Loucy (cell line): ENCODE measurements around the gene ERG28.

Source experiments
- H2AFZ ChIP-seq: fragments of 200-600 bp; sonication (generic); 2 replicates; pipeline ENCODE4 v1.6.0; 2016; ENCODE audit warnings: antibody characterized with exemption, mild to moderate bottlenecking, low read length, moderate library complexity
- H3F3A ChIP-seq: fragments of 200-600 bp; 2 replicates; pipeline ENCODE4 v1.6.0; 2016; ENCODE audit warnings: antibody characterized with exemption, low read depth, mild to moderate bottlenecking
- H3K27me3 ChIP-seq: fragments of 200-600 bp; sonication (generic); 2 replicates; pipeline ENCODE4 v1.6.1; 2014; ENCODE audit warnings: low read length, mild to moderate bottlenecking; ENCODE audit not compliant: insufficient read depth, poor library complexity, severe bottlenecking
- H3K36me3 ChIP-seq: fragments of 200-600 bp; sonication (generic); 2 replicates; pipeline ENCODE4 v1.6.1; 2016; ENCODE audit warnings: low read length; ENCODE audit not compliant: insufficient read depth
- H3K4me1 ChIP-seq: fragments of 200-600 bp; sonication (generic); 2 replicates; pipeline ENCODE4 v1.5.1; 2014; ENCODE audit warnings: low read length, mild to moderate bottlenecking; ENCODE audit not compliant: insufficient read depth, poor library complexity, severe bottlenecking
- H3K4me2 ChIP-seq: fragments of 200-600 bp; sonication (generic); 2 replicates; pipeline ENCODE4 v1.6.0; 2014; ENCODE audit warnings: antibody characterized with exemption, low read length, low read depth, mild to moderate bottlenecking; ENCODE audit not compliant: poor library complexity, severe bottlenecking
- H3K4me3 ChIP-seq: fragments of 200-600 bp; sonication (generic); 2 replicates; pipeline ENCODE4 v1.5.1; 2014; ENCODE audit warnings: low read length, mild to moderate bottlenecking, mixed read lengths; ENCODE audit not compliant: poor library complexity, severe bottlenecking
- H3K79me2 ChIP-seq: fragments of 200-600 bp; sonication (generic); 2 replicates; pipeline ENCODE4 v1.6.1; 2014; ENCODE audit warnings: low read length; ENCODE audit not compliant: insufficient read depth
- H3K9ac ChIP-seq: fragments of 200-600 bp; sonication (generic); 2 replicates; pipeline ENCODE4 v1.6.0; 2014; ENCODE audit warnings: mild to moderate bottlenecking, low read depth, low read length, moderate library complexity; ENCODE audit not compliant: poor library complexity, severe bottlenecking
- H3K9me2 ChIP-seq: fragments of 200-600 bp; sonication (generic); replicated peaks from 2 replicates; pipeline ENCODE4 v1.6.1; 2016; ENCODE audit warnings: low read depth, low read length, mixed read lengths
- H3K9me3 ChIP-seq: fragments of 200-600 bp; sonication (generic); 2 replicates; pipeline ENCODE4 v1.6.1; 2014; ENCODE audit warnings: mild to moderate bottlenecking, antibody characterized with exemption, low read length, low read depth; ENCODE audit not compliant: insufficient read depth
- H4K20me1 ChIP-seq: fragments of 200-600 bp; sonication (generic); 2 replicates; pipeline ENCODE4 v1.6.0; 2014; ENCODE audit warnings: antibody characterized with exemption, low read length, mild to moderate bottlenecking; ENCODE audit not compliant: insufficient read depth, poor library complexity, severe bottlenecking
- EZH2phosphoT487 ChIP-seq: fragments of 200-600 bp; IDR thresholded peaks from 2 replicates; pipeline ENCODE4 v1.6.1; 2018; ENCODE audit warnings: antibody characterized with exemption, mild to moderate bottlenecking, moderate library complexity, borderline replicate concordance
- TF ChIP-seq, protein P1 (sequence below): fragments of 200-600 bp; sonication (generic); conservative IDR thresholded peaks from 2 replicates; pipeline ENCODE4 v1.5.1; 2014; ENCODE audit warnings: mild to moderate bottlenecking, antibody characterized with exemption, low read length

Gene ERG28

DNA sequence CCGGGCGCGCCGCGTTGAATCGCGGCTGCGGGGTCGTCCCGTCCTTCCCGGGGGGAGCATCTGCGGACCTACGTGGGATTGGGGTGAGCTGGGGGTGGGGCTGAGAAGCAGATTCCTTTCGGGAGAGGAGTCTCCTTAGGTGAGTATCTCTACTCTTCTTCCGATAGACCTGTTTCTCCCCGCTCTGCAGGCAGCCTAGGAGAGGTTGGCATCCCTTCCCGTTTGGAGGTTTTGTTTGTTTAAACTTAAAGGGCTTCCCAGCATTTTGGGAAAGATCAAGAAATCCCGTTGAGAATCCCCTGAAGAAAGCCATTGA lies 781 bp upstream of the ERG28 start:
- Histone ChIP-seq H3F3A (no peaks in the 10 kb centered on the region), H3K4me3 (peak overlapping the region; percentile 93), H3K4me2 (peak overlapping the region; percentile 97), H3K79me2 (peaks cover 68% of the 10 kb centered on the region), H3K27me3 (no peaks in the 10 kb centered on the region), H3K9me2 (no peaks in the 10 kb centered on the region), H4K20me1 (peaks cover 3% of the 10 kb centered on the region), H3K9me3 (no peaks in the 10 kb centered on the region), H3K9ac (peak overlapping the region; percentile 77), H2AFZ (peak overlapping the region; percentile 98), H3K36me3 (no peaks in the 10 kb centered on the region), H3K4me1 (peaks cover 47% of the 10 kb centered on the region)
- TF ChIP-seq EZH2phosphoT487 = no peak
- TF ChIP-seq, protein P1, sequence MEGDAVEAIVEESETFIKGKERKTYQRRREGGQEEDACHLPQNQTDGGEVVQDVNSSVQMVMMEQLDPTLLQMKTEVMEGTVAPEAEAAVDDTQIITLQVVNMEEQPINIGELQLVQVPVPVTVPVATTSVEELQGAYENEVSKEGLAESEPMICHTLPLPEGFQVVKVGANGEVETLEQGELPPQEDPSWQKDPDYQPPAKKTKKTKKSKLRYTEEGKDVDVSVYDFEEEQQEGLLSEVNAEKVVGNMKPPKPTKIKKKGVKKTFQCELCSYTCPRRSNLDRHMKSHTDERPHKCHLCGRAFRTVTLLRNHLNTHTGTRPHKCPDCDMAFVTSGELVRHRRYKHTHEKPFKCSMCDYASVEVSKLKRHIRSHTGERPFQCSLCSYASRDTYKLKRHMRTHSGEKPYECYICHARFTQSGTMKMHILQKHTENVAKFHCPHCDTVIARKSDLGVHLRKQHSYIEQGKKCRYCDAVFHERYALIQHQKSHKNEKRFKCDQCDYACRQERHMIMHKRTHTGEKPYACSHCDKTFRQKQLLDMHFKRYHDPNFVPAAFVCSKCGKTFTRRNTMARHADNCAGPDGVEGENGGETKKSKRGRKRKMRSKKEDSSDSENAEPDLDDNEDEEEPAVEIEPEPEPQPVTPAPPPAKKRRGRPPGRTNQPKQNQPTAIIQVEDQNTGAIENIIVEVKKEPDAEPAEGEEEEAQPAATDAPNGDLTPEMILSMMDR = no peak

GRCh38 chr14:75660238-75660629 lies 442 bp downstream of the ERG28 start:
- no peaks in the 10 kb centered on the region; the same call in 1 of the 2 replicates for H3K36me3 ChIP-seq
- H3K79me2 ChIP-seq = peaks cover 64% of the 10 kb centered on the region
- TF ChIP-seq EZH2phosphoT487 = no peak
- TF ChIP-seq, protein P1 = no peak
- no peaks in the 10 kb centered on the region for H3K27me3 ChIP-seq
- H3K4me1 ChIP-seq = peaks cover 47% of the 10 kb centered on the region
- no peaks in the 10 kb centered on the region for H3F3A ChIP-seq
- peak overlapping the region; percentile 93 for H3K4me3 ChIP-seq
- peaks cover 3% of the 10 kb centered on the region for H4K20me1 ChIP-seq
- H3K4me2 ChIP-seq = peak overlapping the region; percentile 77
- no peaks in the 10 kb centered on the region for H3K9me3 ChIP-seq
- peak overlapping the region; percentile 77 for H3K9ac ChIP-seq
- H2AFZ ChIP-seq = peak overlapping the region; percentile 98
- no peaks in the 10 kb centered on the region for H3K9me2 ChIP-seq

DNA sequence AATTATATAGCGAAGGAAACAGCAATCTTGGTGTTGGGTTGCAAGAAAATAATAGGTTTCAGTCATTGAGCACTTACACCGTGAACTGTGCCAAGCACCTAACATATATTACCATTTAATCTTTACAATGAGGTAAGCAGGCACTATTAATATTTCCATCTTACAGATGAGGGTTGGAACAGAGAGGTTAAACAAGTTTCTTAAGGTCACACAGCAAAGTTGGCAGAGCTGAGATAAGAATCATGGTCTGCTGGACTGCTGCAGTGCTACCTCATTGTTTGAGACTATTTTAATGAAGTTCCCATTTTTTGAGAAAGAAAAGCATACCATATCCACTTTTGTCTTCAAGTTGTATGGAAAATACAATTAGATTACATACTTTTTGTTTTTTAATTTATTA lies 1.7 kb downstream of the ERG28 start:
- Histone ChIP-seq H3K27me3 (no peaks in the 10 kb centered on the region), H3K9me2 (no peaks in the 10 kb centered on the region), H4K20me1 (peaks cover 3% of the 10 kb centered on the region), H3K4me1 (peaks cover 40% of the 10 kb centered on the region), H3K4me3 (peak overlapping the region; percentile 15), H3K79me2 (peaks cover 59% of the 10 kb centered on the region), H2AFZ (no peak overlapping the region), H3K9me3 (no peaks in the 10 kb centered on the region), H3K9ac (peak overlapping the region; percentile 24), H3F3A (no peaks in the 10 kb centered on the region), H3K4me2 (peak overlapping the region; percentile 77), H3K36me3 (peaks cover 7% of the 10 kb centered on the region; the same call in 1 of the 2 replicates)
- no peak for TF ChIP-seq EZH2phosphoT487
- TF ChIP-seq, protein P1 = no peak
